Measurements from ENCODE around the gene DTHD1. TPM values are rescaled to one million over a fixed set of nuclear protein-coding genes. Genes with fewer than 3 reads are reported as not detected.

The DTHD1 gene
- total RNA-seq (2021; fragmentation: NEBNext Ultra II Directional; extraction: Animal tissue kit (Norgen Biotek cat#: 25700)): not detected
- long read RNA-seq: 0 reads

DNA sequence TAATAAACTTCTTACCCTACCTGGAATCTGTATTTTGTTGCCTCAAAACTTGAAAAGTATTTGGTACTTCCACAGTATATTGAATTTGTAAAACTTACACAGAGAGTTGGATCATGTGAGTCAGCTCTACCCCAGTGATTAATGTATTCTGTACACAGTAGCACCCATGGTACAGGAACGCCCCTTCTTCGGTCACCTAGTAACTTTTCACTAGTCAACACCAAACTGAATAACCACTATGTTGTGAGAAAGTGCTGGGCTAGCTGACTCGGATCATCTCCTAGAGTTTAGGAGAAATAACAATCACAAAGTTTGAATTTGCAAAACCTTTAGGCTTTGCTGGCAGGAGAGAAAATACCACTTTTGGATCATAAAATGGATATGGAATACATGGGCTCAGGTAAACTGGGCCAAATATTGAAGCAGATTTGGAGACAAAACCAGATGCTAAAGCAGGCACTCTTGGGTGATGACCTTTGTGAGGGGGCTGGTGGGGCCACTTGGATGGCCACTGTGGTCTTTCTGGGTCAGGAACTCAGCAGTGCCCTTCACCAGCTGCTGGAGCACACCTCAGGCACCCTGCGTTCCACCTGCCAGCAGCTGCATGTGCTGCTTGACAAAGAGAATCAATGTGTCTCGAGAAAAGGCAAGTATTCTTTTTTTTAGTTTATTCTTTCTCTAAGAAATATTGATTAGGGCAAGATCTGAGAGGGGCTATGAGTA is at the start of gene DTHD1:
Gene DTHD1 (plus strand): TSS at position 233 of the 723 bp plus-strand sequence. CDS start 143 bp downstream, at position 376.
- Mint-ChIP-seq H3K27ac (no peak within 1 kb of the TSS), H3K4me1 (ENCODE audit: low read depth) (no peaks in the 10 kb centered on the region), H3K4me3 (no peak within 1 kb of the TSS), H3K27me3 (ENCODE audit: insufficient read depth) (no peaks in the 10 kb centered on the region), H3K36me3 (ENCODE audit: low read depth) (no peaks in the 10 kb centered on the region; the same call in 1 of the 2 replicates), H3K9me3 (peaks cover 21% of the 10 kb centered on the region)
- no peak for DNase-seq
- TF ChIP-seq, protein P1, sequence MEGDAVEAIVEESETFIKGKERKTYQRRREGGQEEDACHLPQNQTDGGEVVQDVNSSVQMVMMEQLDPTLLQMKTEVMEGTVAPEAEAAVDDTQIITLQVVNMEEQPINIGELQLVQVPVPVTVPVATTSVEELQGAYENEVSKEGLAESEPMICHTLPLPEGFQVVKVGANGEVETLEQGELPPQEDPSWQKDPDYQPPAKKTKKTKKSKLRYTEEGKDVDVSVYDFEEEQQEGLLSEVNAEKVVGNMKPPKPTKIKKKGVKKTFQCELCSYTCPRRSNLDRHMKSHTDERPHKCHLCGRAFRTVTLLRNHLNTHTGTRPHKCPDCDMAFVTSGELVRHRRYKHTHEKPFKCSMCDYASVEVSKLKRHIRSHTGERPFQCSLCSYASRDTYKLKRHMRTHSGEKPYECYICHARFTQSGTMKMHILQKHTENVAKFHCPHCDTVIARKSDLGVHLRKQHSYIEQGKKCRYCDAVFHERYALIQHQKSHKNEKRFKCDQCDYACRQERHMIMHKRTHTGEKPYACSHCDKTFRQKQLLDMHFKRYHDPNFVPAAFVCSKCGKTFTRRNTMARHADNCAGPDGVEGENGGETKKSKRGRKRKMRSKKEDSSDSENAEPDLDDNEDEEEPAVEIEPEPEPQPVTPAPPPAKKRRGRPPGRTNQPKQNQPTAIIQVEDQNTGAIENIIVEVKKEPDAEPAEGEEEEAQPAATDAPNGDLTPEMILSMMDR (IDR thresholded peaks at IDR 0.05): no peak

DNA sequence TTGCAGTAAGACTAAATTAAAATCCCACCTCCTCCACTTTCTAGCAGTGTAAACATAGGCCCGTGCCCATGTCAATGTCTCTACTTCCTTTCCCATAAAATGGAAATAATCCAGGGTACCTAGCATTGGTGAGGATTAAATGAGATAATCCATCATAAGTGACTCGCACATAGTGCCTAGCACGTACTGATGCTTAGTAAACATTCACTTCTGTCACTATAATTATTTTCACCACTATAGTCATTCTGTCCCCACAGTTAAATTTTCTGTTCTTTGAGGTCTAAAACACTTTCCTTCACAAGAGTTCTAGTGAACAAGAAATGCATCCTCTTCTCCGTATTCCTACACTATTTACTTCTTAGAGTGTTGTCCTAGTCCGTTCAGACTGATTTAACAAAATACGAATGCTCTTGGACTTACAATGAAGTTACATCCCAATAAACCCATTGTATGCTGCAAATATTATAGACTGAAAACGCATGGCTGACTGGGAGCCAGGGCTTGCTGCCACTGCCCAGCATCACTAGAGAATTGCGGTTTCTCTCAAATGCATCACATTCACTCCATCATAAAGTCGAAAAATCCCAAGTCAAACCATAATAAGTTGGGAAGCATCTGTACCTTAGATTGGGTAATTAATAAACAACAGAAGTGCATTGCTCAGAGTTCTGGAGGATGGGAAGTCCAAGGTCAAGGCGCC is 47.7 kb upstream of the DTHD1 start:
- TF ChIP-seq, protein P1 (IDR thresholded peaks at IDR 0.05): no peak
- peaks cover 2% of the 10 kb centered on the region; the same call in 1 of the 2 replicates for H3K27me3 Mint-ChIP-seq (ENCODE audit: insufficient read depth)
- peaks cover 32% of the 10 kb centered on the region for H3K9me3 Mint-ChIP-seq
- no peak for DNase-seq
- no peak overlapping the region for H3K4me3 Mint-ChIP-seq
- no peaks in the 10 kb centered on the region for H3K4me1 Mint-ChIP-seq (ENCODE audit: low read depth)
- no peaks in the 10 kb centered on the region for H3K36me3 Mint-ChIP-seq (ENCODE audit: low read depth)
- H3K27ac Mint-ChIP-seq: no peak overlapping the region

DNA sequence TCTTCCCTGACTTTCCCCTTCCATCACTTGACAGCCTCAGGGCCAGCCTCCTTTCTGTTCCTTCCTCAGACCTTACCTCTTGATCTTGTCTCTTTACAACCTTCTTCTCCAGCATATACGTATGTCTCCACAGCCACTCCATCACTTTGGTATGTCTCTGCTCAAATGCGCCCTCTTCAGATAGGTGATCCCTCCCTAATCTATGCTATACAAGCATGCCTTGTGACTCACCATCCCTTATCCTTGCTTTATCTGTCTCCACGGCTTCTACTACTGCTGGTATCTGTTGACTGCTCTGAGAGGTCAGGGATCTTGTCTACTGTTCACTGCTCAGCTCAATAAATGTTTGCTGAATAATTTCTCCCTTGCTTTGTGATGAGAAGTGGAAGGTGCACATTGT is 46.1 kb upstream of the DTHD1 start:
- TF ChIP-seq, protein P1 (IDR thresholded peaks at IDR 0.05): no peak
- Mint-ChIP-seq H3K4me1 (ENCODE audit: low read depth) (no peaks in the 10 kb centered on the region), H3K9me3 (peaks cover 34% of the 10 kb centered on the region), H3K36me3 (ENCODE audit: low read depth) (no peaks in the 10 kb centered on the region), H3K4me3 (no peak overlapping the region), H3K27me3 (ENCODE audit: insufficient read depth) (peaks cover 2% of the 10 kb centered on the region; the same call in 1 of the 2 replicates), H3K27ac (no peak overlapping the region)
- DNase-seq: no peak

- no peaks in the 10 kb centered on the region for H3K4me1 Mint-ChIP-seq (ENCODE audit: low read depth)
- no peak overlapping the region for H3K4me3 Mint-ChIP-seq
- peaks cover 34% of the 10 kb centered on the region for H3K9me3 Mint-ChIP-seq
- H3K27ac Mint-ChIP-seq: no peak overlapping the region
- H3K27me3 Mint-ChIP-seq (ENCODE audit: insufficient read depth): peaks cover 2% of the 10 kb centered on the region; the same call in 1 of the 2 replicates
- H3K36me3 Mint-ChIP-seq (ENCODE audit: low read depth): no peaks in the 10 kb centered on the region
- DNase-seq: no peak
- TF ChIP-seq, protein P1 (IDR thresholded peaks at IDR 0.05): no peak
These were observed 45.3 kb upstream of the DTHD1 start for GRCh38 chr4:36236159-36236558.

DNA sequence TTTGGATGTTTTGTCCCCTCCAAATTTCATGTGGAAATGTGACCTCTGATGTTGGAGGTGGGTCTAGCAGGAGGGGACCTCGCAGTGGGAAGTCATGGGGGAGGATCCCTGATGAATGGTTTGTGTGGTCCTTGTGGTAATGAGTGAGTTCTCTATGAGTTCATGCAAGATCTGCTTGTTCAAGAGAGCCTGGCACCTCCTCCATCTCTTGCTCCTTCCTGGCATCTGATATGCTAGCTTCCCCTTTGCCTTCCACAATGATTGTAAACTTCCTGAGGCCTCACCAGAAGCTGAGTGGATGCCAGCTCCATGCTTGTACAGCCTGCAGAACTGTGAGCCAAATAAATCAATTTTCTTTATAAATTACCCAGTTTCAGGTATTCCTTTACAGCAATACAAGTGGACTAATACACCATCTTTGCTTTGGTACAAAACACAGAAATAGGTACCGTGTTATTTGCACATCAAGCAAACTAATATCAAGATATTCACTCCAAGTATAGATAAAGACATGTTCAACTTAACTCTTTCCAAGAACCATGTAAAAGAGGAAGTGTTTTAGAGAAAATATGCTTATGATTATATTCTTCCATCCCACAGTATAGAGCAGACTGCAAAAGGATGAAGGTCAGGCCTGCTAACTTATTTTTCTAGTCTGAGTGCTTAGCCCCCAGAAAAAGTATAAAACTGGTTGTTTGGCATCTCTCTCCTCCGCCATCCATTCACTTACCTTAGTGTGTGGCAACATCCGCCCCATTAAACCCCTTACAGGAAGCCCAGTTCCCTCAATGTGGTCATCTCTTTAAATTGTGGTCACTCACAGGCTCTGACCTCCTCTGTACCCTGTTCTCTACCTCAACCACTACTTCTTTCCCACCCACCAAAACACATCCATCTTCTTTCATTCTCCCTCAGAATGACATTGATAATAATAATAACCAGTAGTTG is 43.8 kb upstream of the DTHD1 start:
- Mint-ChIP-seq H3K27me3 (ENCODE audit: insufficient read depth) (peaks cover 2% of the 10 kb centered on the region; the same call in 1 of the 2 replicates), H3K9me3 (peaks cover 37% of the 10 kb centered on the region), H3K4me1 (ENCODE audit: low read depth) (no peaks in the 10 kb centered on the region), H3K27ac (no peak overlapping the region), H3K4me3 (no peak overlapping the region), H3K36me3 (ENCODE audit: low read depth) (no peaks in the 10 kb centered on the region)
- TF ChIP-seq, protein P1 (IDR thresholded peaks at IDR 0.05): no peak
- no peak for DNase-seq
